HEK293 (cell line): Measurements from ENCODE around the gene GPRASP2.

Experiments used
- AEBP2 ChIP-seq: fragments of 450-650 bp; formaldehyde crosslinking; IDR thresholded peaks from 2 replicates; pipeline ENCODE4 v1.5.1; 2016; ENCODE audit warnings: missing biosample characterization, missing genetic modification characterization, borderline replicate concordance
- BCL11A ChIP-seq: fragments of 450-650 bp; formaldehyde crosslinking; IDR thresholded peaks from 2 replicates; pipeline ENCODE4 v1.5.1; 2016; ENCODE audit warnings: low read depth, missing biosample characterization, missing genetic modification characterization
- CTCF ChIP-seq: fragments of 450-650 bp; formaldehyde crosslinking; IDR thresholded peaks from 2 replicates; pipeline ENCODE4 v1.5.1; 2016; ENCODE audit warnings: missing biosample characterization, missing genetic modification characterization
- REST ChIP-seq: fragments of 450-650 bp; formaldehyde crosslinking; IDR thresholded peaks from 2 replicates; pipeline ENCODE4 v1.5.1; 2016; ENCODE audit warnings: missing biosample characterization, missing genetic modification characterization
- TCF7L2 ChIP-seq: IDR thresholded peaks from 2 replicates; pipeline ENCODE4 v1.6.1; 2011; ENCODE audit warnings: low read depth, mild to moderate bottlenecking, inconsistent platforms, low read length, moderate library complexity, borderline replicate concordance
- YY1 ChIP-seq: fragments of 450-650 bp; formaldehyde crosslinking; IDR thresholded peaks from 2 replicates; pipeline ENCODE4 v1.5.1; 2018; ENCODE audit warnings: missing biosample characterization, missing genetic modification characterization
- ZBTB11 ChIP-seq: fragments of 450-650 bp; formaldehyde crosslinking; conservative IDR thresholded peaks from 2 replicates; pipeline ENCODE4 v1.5.1; 2016; ENCODE audit warnings: low read depth, missing biosample characterization, missing genetic modification characterization
- ZBTB8A ChIP-seq: fragments of 450-650 bp; formaldehyde crosslinking; IDR thresholded peaks from 2 replicates; pipeline ENCODE4 v1.5.1; 2016; ENCODE audit warnings: missing biosample characterization, missing genetic modification characterization
- ZNF114 ChIP-seq: fragments of 450-650 bp; formaldehyde crosslinking; IDR thresholded peaks from 2 replicates; pipeline ENCODE4 v1.5.0; 2017; ENCODE audit warnings: missing biosample characterization, missing genetic modification characterization
- ZNF26 ChIP-seq: fragments of 450-650 bp; formaldehyde crosslinking; IDR thresholded peaks from 2 replicates; pipeline ENCODE4 v1.5.1; 2016; ENCODE audit warnings: missing biosample characterization, missing genetic modification characterization
- ZNF423 ChIP-seq: fragments of 450-650 bp; formaldehyde crosslinking; IDR thresholded peaks from 2 replicates; pipeline ENCODE4 v1.5.1; 2016; ENCODE audit warnings: missing biosample characterization, missing genetic modification characterization
- ZNF621 ChIP-seq: fragments of 450-650 bp; formaldehyde crosslinking; IDR thresholded peaks from 2 replicates; pipeline ENCODE4 v1.5.1; 2017; ENCODE audit warnings: missing biosample characterization, missing genetic modification characterization
- ZNF629 ChIP-seq: fragments of 450-650 bp; formaldehyde crosslinking; IDR thresholded peaks from 2 replicates; pipeline ENCODE4 v1.5.1; 2017; ENCODE audit warnings: missing biosample characterization, missing genetic modification characterization

- TF ChIP-seq CTCF (no peak), ZBTB8A (tag by site-specific recombination) (no peak), ZNF26 (tag by site-specific recombination) (no peak), TCF7L2 (no peak), AEBP2 (no peak), ZNF629 (tag by site-specific recombination) (no peak), ZNF423 (no peak), YY1 (no peak), ZBTB11 (tag by site-specific recombination) (no peak), BCL11A (tag by site-specific recombination) (no peak), ZNF114 (tag by site-specific recombination) (no peak), ZNF621 (tag by site-specific recombination) (no peak), REST (tag by site-specific recombination) (no peak)
Measured at GRCh38 chrX:102714994-102715393, 2.7 kb downstream of the GPRASP2 start.
